Measurements from ENCODE around the gene TLCD3B.
"Not testable (repeated sequence)": the region's sequence is repeated elsewhere in the genome, so short reads cannot be mapped to it uniquely, and the experiment has no call there.

The TLCD3B gene

DNA sequence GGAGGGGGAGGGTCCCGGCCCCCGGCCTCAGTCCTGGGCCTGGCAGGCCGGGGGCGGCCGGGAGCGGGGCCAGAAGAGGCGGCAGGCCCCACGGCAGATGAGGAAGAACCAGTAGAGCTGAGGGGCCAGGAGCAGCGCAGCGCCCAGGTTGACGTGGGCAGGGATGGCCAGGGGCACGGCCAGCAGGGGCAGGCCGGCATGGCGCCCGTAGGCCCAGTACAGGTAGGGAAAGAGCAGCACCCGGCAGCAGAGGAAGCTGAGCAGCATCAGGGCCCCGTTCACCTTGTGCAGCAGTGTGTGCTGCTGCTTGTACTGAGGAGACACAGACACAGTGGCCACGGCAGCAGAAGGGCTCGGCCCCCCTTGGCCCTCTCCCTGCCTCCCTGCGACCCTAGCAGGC lies 5.9 kb downstream of the TLCD3B start:
- FAIRE-seq, result no peak

DNA sequence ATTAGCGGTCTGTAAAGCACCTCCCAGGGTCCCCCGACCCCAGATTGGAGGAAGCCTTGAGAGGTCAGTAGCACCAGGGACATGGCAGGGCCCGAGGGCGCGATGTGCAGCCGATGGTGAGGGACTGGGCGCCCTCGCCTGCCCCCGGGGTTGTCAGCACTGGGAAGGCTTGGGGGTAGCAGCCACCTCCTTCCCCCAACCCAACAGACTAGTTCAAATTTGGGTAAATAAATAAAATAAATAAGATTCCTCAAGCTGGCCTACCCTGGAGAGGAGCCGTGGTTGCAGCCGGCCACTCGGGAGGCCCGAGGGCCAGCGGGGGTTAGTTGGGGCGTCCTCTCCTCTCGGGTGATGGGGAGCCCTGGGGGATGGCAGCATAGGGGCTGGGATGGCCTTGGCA lies 6.6 kb downstream of the TLCD3B start:
- no peak for FAIRE-seq

DNA sequence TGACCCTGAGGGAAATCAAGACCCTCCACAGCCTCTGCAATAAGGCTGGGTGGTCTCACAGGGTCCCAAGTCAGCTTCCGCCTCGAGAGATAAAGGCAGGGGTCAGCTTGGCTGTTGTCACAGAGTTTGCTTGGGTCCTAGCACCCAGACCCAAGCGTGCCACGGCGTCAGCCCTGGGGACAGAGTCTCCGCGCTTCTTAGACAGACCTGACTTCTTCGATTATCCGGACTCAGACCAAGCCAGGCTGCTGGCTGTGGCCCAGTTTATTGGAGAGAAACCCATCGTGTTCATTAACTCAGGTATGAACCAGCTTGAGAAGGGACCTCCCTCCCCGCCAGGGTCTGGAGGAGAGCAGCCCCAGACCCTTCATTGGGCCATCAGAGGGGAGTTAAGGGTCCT lies 7.5 kb downstream of the TLCD3B start:
- FAIRE-seq, result no peak

DNA sequence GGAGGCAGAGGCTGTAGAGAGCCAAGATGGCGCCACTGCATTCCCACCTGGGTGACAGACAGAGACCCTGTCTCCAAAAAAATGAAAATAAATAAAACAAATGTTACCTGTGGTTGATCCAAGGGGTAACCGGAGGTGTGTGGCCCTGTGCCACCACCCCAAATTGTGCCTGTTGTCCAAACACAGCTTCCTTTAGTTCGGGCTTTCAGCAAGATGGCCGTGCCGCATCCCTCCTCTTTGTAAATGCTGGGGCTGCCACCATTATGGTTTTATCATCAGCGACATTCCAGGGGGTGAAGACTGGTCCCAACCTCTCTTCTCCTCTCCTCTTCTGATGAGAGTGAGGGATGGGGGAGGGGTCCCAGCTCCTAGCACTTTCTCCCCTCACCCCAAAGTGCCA lies 8.2 kb downstream of the TLCD3B start, which contains the start of gene C16orf92:
C16orf92 (plus strand) TSS at position 312 of the 400 bp plus-strand sequence. CDS start 143 bp downstream, outside the sequence.
- no peak for FAIRE-seq

DNA sequence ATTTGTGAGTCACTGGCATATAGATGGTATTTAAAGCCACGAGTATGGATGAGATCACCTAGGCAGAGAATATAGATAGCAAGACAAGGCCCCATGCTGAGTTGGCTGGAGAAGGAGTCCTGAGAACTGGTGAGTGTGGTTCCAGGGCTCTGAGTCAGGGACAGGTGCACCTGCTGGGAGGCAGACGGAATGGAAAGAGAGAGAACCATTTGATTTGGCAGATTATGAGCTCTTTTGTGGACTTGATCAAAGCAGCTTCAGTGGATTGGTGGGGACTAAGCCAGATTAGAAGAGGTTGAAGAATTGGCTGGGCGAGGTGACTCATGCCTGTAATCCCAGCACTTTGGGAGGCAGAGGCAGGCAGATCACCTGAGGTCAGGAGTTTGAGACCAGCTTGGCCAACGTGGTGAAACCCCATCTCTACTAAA lies 12.3 kb downstream of the TLCD3B start:
- FAIRE-seq, result no peak

DNA sequence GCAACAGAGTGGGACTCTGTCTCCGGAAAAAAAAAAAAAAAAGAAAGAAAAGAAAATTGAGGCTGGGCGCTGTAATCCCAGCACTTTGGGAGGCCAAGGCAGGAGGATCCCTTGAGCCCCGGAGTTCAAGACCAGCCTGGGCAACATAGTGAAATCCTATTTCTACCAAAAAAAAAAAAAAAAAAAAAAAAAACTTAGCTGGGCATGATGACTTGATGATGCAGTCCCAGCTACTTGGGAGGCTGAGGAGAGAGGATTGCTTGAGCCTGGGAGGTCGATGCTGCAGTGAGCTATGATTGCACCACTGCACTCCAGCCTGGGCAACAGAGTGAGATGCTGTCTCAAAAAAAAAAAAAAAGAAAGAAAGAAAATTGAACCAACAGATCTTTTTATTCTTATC lies 13.1 kb downstream of the TLCD3B start:
- not testable (repeated sequence) for FAIRE-seq

DNA sequence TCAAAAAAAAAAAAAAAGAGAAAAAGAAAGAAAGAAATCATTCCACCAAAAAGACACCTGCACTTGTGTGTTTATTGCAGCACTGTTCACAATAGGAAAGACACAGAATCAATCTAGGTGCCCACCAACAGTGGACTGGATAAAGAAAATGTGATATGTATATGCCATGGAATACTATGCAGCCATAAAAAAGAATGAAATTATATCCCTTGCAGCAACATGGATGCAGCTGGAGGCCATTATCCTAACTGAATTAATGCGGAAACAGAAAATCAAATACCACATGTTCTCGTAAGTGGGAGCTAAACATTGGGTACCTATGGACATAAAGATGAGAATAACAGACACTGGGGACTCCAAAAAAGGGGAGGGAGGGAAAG lies 13.8 kb downstream of the TLCD3B start:
- no peak for FAIRE-seq

DNA sequence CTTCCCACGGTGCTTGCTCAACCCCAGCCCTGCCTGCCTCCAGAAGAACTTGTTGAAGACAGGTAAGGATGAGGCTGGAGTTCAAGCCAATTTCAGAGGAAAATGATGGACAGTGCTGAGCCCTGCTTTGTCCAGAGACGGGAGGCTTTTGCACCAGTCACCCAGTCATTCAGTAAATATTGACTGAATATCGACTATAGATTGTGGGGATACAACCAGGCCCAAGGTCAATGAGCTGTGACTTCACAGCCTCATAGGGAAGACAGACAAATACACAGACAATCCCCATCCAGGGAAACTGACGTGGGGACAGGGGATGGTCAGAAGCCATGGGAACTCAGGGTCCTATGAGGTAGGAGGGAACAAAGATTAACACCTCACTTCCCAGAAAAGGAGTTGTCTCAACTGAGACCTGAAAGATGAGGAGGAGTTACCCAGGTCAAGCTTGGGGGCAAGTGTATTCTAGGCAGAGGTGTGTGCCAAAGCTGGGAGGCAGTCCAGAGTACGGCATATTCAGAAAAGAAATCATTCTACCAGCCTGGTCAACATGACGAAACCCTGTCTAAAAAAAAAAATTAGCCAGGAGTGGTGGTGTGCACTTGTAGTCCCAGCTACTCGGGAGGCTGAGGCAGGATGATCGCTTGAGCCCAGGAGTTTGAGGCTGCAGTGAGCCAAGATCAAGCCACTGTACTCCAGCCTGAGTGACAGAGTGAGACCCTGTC lies 14.4 kb downstream of the TLCD3B start:
- no peak for FAIRE-seq

DNA sequence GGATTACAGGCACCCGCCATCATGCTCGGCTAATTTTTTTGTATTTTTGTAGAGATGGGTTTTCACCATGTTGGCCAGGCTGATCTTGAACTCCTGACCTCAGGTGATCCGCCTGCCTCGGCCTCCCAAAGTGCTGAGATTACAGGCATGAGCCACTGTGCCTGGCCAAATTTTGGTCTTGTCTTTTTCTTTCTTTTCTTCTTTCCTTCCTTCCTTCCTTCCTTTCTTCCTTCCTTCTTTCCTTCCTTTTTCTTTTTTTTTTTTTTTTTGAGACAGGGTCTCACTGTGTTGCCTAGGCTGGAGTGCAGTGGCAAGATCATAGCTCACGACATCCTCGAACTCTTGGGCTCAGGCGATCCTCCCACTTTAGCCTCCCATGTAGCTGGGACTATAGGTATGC lies 15.6 kb downstream of the TLCD3B start:
- not testable (repeated sequence) for FAIRE-seq

DNA sequence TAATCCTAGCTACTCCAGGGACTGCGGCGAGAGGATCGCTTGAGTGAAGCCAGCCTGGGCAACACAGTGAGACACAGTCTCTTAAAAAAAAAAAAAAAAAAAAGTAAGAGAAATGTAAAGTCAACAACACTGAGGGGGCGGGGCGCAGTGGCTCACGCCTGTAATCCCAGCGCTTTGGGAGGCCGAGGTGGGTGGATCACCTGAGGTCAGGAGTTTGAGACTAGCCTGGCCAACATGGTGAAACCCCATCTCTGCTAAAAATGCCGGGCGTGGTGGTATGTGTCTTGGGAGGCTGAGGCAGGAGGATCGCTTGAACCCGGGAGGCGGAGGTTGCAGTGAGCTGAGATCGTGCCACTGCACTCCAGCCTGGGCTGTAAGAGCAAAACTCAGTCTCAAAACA lies 18.5 kb downstream of the TLCD3B start:
- FAIRE-seq, result not testable (repeated sequence)

DNA sequence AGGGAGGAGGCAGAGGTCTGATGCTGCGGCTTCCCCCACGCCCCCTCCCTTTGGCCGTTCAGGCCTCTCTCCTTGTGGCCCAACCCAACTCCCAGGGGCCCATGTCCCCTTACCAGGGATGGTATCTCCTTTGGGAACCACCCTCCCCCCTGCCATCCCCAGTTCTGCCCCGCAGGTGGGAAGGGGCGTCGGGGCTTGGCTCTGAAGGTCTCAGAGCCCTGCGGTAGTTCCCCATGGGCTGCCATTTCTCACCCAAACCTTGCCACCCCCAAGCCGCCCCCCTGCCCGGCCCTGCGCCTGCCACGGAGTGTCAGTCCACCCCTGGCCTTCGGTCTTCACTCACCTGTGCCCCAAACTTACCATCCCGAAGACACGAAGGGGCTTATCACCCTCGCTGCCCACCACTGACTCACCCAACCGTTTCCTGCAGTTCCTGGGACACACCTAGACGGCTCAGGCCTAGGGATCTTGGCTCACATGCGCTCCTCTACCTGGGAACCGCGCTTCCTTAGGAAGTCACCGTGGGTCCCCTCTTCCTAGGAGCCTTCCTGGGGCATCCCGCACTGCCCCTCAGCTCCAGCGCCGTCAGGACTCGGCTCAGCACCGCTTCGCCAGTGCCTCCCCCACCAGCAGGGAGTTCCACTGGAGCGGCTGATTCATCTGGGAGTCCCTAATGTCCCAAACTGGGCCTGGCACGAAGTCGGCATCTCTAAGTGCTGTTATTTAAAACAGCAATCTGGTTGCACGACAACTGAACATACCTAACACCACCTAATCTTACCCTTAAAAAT lies 19.2 kb downstream of the TLCD3B start:
- no peak for FAIRE-seq

DNA sequence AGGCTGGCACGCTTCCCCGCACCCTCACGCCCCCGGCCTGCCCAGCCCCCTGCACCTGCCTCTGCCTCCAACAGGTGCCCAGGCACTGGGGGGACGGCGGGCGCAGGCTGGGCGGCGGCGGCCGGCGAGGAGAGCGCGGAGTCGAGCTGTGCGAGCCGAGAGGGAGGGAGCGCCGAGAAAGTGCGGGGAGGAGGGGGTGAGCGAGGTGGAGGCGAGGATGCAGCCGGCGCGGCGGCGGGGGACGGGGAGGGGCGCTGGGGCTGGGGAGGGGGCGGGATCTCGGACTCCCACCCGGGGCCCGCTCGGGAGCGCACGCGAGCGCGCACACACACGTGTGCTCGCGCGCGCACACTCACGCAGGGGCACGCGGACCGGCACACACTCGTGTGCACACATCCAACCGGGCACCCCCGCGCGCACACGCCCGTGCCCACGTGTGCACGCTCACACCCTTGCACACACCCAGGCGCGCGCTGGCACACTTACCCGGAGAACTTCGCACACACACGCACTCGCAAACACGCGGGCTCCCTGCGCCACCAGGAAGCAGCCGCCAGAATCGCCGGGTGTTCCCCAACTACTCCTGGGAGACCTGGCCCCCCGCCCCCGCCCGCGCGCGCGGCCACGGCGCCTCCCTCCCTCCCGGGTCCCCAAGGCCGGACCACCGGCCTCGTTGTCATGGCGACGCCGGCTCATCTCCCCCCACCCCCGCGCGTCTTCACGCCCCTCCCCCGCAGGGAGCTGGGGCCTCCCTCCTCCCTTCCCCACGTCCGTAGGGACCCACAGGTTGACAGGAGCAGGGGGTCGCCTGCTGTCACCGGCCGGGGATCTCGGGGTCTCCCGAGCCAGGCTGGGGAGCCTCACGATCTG lies 20.0 kb downstream of the TLCD3B start, which contains the start of gene DOC2A:
DOC2A (minus strand) TSS at position 184 of the 870 bp plus-strand sequence. CDS start 805 bp downstream, outside the sequence.
- no peak for FAIRE-seq

DNA sequence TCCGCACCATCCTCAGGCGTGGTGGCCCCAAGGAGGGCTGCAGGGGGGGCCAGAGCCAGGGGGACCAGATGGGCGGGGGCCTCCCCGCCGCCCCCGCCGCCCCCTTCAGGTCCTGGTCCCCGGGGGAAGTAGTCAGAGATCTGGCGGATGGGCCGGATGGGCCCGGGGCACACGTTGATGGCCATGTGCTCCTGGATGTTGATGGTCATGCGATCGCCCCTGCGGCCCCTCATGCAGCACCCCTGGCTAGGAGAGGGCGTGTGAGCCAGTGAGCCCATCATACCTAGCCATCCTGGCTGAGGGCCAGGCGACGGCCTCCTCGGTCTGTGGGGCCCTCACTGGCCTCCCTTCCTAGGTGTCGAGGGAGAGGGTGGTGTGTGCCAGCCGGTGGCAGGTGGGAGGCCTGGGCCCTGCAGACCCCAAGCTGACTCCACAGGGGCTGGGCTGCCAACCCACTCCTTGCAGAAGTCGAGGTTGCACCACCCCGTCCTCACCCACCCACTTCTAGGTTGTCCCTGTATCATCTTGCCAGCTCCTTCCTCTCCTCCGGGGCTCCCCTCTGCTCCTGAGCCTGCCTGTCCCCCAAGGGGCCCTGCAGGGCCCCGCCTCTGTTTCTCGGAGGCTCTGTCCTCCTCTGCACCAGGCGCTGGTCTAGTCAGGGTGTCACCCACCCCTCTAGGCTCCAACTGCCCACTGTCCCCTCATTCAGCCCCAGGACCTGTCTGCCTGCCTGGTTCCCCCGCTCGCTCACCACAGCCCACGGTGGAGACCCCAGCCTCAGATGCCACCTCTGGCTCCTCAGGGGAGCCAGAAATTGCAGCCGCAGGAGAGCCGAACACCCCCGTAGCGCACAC lies 20.9 kb downstream of the TLCD3B start:
- FAIRE-seq, result no peak

DNA sequence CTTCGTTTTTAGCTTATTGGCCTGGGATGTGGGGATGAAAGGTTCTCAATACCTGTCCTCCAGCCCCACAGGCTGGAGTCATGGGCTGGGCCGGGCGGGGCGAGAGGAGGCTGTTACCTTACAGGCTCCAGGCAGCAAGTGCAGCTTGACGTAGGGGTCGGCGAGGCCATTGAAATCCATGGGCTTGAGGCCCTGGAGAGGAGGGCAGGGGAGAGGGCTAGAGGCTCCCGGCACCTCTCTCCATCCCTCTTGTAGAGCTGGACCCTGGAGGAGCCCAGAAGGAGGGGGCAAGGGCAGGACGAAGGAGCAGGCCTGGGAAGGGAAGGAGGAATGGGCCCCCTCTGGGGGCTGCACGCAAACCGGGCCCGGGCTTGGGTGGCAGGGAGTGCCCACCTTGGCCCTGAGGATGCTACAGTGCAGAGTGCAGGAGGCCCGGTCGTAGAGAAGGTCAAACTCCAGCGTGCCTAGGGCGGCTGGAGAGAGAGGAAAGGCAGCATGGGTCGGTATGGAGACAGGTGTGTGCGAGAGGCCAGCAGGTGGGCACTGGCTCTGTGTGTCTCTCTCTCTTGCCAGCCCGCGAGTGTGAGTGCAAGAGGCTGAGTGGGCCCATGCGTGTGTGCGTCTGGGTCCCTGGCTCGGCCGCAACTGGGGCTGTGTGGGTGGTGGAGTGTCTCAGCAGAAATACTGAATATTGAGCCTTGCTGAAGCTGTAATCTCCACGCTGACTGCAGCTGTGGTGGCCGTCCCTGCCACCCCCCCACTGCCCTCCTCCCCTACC lies 21.8 kb downstream of the TLCD3B start:
- FAIRE-seq, result no peak

DNA sequence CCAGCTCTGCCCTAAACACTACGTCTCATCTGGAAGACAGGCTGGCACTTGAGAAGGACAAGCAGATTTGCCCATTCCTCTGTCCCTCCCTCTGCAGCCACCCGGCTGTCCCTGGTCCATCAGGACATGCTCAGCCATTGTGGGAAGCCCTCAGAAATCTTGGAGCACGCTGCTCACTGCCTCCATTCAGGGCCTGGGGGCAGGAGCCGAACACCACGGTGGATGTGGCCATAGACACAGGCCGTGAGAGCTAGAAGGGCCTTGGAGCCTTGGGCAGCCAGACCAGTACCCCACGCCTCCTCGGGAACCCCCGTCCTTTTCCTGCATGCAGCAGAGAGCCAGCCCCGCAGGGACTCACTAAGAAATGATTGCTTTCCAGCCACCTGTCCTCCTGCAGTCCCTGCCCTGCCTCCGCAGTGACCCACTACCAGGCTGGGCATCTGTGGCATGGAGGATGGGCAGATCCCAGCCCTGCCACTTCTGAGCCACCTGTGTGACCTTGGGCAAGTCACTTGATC lies 23.6 kb downstream of the TLCD3B start:
- no peak for FAIRE-seq

DNA sequence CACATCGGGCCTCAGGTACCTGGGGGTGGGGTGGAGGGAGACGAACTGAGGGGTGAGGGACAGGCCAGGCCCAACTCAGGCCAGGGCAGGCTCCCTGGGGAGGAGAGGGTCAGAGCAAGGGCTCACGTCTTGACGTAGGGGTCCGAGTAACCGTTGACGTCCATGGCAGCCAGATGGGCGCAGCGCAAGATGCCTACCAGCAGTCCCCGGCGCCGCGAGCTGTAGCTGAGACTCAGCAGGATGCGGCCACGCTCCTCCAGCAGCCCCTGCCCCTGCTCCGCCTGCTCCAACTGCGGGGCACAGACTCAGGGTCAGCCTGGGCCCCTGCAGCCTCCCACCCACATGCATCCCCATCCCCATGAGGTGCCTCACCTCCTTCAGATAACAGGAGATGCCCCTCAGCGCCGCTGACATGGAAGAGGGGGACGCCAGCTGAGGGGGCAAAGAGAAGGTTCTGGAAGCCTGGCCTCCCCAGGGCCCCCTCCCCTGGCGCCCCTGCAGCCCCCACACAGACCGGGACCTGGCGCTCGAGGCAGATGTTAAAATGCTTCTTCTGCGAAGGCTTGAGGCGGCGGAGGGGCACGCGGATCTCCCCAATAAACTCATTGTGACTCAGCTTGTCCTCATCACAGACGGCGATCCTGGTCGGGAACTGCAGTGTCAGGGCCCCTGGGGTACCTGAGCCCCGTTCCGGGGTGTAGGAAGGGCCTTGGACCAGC lies 24.3 kb downstream of the TLCD3B start:
- FAIRE-seq, result no peak

DNA sequence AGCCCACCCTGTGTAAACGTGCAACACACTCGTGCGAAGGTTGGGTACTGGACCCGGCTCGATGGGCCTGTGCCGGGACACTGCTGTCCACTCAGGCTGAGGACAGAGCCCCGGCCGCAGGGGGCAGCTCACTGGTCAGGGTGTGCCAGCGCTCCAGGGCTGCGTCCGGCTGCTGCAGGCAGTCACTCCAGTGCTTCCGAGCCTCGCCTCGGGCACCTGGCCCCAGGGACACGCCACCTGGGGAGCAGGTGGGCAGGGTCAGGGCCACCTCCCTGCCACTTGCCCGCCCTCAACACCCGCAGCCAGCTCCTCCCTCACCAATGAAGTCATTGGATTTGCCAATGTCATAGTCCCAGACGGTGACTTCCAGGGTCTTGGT lies 25.0 kb downstream of the TLCD3B start:
- FAIRE-seq, result no peak

DNA sequence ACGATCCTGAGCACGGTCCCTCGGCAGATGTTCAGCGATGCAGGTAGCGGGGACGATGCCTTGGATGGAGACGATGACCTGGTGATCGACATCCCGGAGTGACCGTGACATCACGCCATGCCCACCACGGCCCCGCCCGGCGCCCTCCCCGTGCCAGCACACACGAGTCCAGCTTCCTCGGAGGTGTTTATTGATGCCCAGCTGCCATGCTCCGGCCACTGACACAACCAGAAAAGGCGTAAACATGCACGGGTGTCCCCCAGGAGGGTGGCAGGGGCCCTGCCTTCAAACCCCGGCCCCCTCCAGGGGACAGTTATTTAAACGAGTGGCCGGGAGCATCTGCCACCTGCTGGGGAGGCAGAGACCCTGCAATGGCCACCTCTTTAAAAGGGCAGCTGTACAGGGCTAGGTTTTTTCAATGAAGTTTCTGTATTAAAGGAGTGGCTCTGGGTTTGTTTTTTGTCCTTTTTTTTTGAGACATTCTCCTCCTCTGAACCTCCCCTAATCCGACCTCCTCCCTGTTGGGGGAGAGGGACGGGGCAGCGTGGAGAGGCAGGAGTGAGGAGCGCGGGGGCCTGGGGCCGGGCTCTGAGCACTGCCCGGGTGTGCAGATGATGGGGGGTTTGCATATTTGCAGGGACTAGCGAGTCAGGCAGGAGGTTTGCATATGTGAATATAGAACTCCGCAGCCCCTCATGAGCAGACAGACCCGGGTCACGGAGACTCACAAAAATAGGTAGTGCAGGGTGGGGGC lies 25.6 kb downstream of the TLCD3B start:
- no peak for FAIRE-seq

DNA sequence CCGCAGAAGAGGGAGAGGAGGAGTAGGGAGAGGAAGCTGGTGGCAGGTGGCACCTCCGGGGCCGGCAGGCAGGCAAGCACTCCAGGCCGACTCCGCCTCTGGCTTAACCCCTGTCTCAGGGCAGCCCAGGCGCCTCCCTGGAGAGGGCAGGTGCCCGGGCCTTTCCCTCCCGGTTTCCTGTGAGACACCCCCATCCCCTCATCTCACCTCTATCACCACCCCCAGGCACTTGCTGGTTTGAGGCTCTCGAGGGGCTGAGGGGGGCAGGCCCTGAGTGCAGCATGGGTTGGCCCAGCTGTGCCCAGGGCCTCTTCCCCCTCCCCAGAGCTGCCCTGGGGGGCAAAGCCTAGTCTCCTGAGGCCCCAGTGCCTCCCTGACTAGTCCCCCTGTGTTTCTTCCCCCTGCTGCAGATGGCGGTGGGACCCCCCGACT lies 26.2 kb downstream of the TLCD3B start:
- no peak for FAIRE-seq

DNA sequence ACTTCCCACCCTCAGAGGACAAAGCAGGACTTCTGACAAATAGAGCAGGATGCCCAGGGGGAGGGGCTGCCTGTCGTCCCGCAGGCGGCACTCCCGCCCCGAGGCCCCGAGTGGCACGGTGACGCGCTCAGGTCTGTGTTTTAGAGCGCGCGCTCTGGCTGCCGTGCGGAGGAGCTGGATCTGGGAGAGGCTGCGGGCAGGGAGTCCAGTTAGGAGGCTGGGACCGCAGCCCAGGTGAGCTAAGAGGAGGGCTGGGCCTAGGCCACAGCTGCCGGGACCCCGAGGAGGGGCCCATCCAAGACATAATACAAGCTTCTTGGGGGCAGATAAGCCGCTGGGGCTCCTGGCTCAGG lies 26.7 kb downstream of the TLCD3B start:
- no peak for FAIRE-seq

All from A204.1 (cell line).